Measurements from ENCODE around the gene ZBED5. TPM values are rescaled to one million over a fixed set of nuclear protein-coding genes. Genes with fewer than 3 reads are reported as not detected.

Gene ZBED5
- polyA plus RNA-seq, 6 donors from 2014 or later, result 17.1 to 46.3 (median 35.0) TPM

DNA sequence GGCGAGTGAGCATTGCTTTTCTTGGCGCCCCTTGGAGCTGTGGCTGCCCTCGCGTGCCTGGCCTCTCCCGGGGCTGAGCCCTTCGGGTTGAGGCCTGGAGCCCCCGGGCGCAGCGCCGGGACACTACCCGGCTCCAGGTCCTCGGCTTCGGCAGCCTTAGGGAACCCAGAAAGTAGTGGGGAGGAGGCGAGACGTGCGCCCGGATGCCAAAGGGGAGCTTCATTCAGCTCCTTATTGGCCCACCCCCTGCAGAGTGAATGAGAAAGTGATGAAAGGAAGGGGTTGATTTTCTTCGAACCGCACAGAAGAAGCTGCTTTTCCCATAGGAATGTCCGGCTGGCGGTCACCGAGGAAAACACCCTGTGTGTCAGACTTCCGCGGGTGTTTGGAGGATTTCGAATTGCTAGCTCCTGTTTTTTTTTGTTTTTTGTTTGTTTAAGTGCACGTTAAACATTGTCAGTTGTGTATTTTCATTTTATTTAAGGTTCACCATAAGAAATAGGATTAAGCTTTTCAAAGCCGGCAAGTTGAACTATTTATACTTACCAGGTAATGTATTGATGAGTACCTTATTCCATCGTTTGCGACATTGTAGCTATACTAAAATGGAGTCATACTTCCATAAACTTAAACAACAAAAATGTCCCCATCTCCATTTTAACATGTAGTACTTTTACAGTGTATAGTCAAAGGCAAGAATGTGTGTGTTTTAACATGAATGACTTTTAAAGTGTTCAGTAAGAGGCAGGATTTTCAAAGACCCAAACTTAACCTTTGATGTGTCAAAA lies 48.3 kb downstream of the ZBED5 start:
- Mint-ChIP-seq H3K4me3 (peak overlapping the region; percentile 93 to 99 (median 98)), H3K36me3 (peaks cover 4 to 19% of the 10 kb centered on the region in 2 donors), H3K9me3 (no peaks in the 10 kb centered on the region), H3K27ac (peak overlapping the region; percentile 97 to 99 (median 98)), H3K27me3 (no peaks in the 10 kb centered on the region), H3K4me1 (peaks cover 22 to 32% (median 29%) of the 10 kb centered on the region in 3 donors)
- DNase-seq (no peak), ATAC-seq (ENCODE audit: low read depth in 2 of 2) (peak; percentile 6 to 7)

DNA sequence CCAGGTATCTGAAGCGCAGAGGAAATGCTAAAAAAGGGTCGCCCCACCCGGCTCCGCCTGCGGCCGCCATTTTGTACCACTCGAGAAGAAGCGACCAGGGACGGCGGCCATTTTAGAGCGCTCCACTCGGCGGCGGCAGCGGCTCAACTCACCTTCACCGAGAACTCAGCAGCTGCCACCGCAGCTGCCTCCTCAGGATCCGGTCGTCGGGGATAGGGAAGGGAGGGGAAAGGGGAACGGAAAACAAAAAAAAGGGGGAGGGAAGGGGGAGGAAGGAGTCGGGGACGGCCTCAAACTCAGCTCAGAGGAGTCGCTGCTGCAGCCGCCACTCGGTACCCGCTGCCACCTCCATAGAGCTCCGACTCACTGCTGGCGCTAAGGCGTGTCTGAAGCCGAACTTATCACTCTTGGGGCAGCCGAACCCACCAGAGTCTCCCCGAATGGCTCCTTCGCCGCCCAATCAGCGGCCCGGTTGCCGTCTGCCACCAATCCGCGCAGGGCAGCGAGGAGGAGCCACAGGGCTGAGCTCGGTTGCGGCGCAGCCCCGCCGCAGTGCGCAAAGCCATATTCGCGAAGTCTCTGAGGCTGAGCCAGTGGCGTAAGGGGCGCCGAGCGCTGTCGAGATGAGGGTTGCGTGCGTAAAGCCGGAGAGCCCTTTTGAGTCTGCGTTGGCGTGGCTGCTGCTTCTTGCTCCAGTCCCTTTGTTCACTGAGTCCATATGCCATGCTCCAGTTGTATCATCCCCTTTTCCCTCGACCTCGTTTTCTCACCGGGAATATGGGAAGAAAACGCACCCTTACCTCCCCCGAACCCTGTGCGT lies 49.1 kb downstream of the ZBED5 start, which contains the start of gene EIF4G2:
Gene EIF4G2, minus strand, starts transcription at position 374 of the 820 bp plus-strand sequence.
- Mint-ChIP-seq H3K4me1 (peaks cover 25 to 40% (median 30%) of the 10 kb centered on the region in 3 donors), H3K36me3 (peaks cover 12 to 23% of the 10 kb centered on the region in 2 donors), H3K27ac (peak within 1 kb of the TSS; percentile 97 to 99 (median 98)), H3K4me3 (peak within 1 kb of the TSS; percentile 93 to 99 (median 98)), H3K9me3 (no peaks in the 10 kb centered on the region), H3K27me3 (no peaks in the 10 kb centered on the region)
- ATAC-seq (ENCODE audit: low read depth in 2 of 2), result peak; percentile 89 to 90
- peak; percentile 98 for DNase-seq

DNA sequence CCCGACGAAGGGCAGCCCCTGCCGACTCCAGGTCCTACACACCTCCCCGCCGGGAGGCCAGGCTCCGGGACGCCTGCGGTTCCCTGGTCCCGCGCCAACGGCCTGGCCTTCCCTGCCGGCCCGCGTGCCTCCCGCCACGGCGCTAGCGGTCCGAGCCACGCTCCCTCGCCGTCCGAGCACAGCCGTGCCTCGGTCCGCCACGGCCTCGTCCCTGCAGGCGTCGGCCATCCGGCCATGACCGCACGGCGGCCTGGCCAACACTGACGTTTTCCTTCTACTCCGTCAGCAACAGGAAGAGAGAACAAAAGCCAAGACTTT lies 49.7 kb downstream of the ZBED5 start:
- no peaks in the 10 kb centered on the region for H3K27me3 Mint-ChIP-seq
- H3K4me1 Mint-ChIP-seq, result peaks cover 30 to 46% (median 30%) of the 10 kb centered on the region in 3 donors
- ATAC-seq (ENCODE audit: low read depth in 2 of 2), result peak; percentile 0
- H3K27ac Mint-ChIP-seq, result peak overlapping the region; percentile 97 to 99 (median 98)
- DNase-seq, result no peak
- peaks cover 18 to 28% of the 10 kb centered on the region in 2 donors for H3K36me3 Mint-ChIP-seq
- peak overlapping the region; percentile 93 to 99 (median 98) for H3K4me3 Mint-ChIP-seq
- H3K9me3 Mint-ChIP-seq, result no peaks in the 10 kb centered on the region

DNA sequence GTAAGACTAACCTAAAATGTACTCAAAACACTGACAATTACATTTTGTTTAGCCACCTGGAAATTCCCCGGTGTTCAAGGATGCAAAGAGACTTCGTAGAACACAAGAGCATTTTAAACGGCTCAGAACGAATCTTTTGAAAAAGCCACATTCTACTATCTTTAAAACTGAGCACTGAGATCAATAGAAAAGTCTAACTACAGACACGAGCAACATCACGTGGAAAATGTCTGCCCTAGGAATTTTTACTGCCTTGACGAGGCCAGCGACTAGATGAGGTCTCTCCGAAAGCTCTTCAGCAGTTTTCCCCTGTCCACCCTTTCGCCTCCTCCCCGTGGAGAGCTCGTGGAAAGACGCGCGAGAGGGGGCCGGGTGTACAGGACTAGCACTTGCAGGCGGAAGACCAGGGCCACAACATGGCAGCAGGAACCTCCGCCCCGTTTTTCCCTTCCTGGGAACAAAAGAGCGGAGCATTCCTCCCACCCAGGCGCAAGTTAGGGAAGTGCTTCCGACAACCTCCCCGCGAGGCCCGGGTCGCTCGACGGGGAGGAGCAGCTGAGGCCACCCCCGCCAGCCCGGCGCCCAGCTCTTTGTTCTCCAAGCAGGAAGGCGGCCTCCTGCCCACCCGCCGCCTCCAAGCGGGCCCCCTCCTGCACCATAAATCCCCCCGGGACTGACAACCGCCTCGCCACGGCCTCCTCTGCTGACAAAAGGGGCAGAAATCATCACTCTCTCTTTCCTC lies 50.2 kb downstream of the ZBED5 start:
- Mint-ChIP-seq H3K9me3 (no peaks in the 10 kb centered on the region), H3K4me3 (peak overlapping the region; percentile 93 to 99 (median 98)), H3K27me3 (no peaks in the 10 kb centered on the region), H3K4me1 (peaks cover 30 to 47% (median 30%) of the 10 kb centered on the region in 3 donors), H3K27ac (peak overlapping the region; percentile 97 to 99 (median 98)), H3K36me3 (peaks cover 19 to 28% of the 10 kb centered on the region in 2 donors)
- ATAC-seq (ENCODE audit: low read depth in 2 of 2) (no peak), DNase-seq (peak; percentile 50)

DNA sequence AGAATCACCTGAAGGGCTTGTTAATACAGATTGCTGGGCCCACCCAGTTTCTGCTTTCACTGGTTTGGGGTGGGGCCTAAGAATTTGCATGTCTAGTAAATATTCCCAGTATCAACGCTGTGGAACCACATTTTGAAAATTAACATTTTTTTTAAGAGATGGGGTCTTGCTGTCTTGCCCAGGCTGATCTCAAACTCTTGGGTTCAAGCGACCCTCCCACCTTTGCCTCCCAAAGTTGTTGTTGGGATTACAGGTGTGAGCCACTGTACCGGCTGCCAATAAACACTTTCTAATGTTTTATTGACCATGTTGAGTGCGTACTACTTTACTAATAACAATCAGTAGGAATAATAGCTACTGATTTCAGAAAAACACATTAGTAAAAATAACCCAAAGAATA lies 51.6 kb downstream of the ZBED5 start:
- Mint-ChIP-seq H3K27ac (peak overlapping the region in 3 of 6 donors; percentile 72 to 99 (median 97)), H3K36me3 (peaks cover 27 to 39% of the 10 kb centered on the region in 2 donors), H3K4me1 (peaks cover 30 to 52% (median 35%) of the 10 kb centered on the region in 3 donors), H3K27me3 (no peaks in the 10 kb centered on the region), H3K9me3 (no peaks in the 10 kb centered on the region), H3K4me3 (peak overlapping the region in 6 of 8 donors; percentile 93 to 99 (median 98))
- DNase-seq (no peak), ATAC-seq (ENCODE audit: low read depth in 2 of 2) (no peak)

DNA sequence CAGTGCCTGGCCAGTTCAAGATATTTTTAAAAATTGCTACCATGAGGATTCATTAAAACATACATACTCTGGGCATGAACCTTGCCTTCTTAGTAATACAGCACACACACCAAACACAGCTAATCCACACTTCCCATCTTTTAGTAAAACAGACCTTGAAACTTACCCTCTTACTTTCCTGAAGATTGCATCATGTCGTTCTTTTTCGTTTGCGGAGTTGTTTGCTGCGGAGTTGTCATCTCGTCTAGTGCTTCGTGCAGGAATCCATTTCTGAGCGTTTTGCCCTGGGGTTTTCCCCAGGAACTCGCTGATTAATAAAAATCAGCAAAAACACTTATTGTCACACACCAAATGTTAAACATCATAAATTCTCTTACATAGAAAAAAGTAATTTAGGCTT lies 52.1 kb downstream of the ZBED5 start:
- no peak for DNase-seq
- peak overlapping the region in 5 of 8 donors; percentile 5 to 98 (median 32) for H3K4me3 Mint-ChIP-seq
- no peaks in the 10 kb centered on the region for H3K9me3 Mint-ChIP-seq
- H3K27ac Mint-ChIP-seq, result peak overlapping the region in 4 of 6 donors; percentile 34 to 97 (median 78)
- peaks cover 30 to 44% of the 10 kb centered on the region in 2 donors for H3K36me3 Mint-ChIP-seq
- peaks cover 30 to 54% (median 36%) of the 10 kb centered on the region in 3 donors for H3K4me1 Mint-ChIP-seq
- ATAC-seq (ENCODE audit: low read depth in 2 of 2), result no peak
- no peaks in the 10 kb centered on the region for H3K27me3 Mint-ChIP-seq

DNA sequence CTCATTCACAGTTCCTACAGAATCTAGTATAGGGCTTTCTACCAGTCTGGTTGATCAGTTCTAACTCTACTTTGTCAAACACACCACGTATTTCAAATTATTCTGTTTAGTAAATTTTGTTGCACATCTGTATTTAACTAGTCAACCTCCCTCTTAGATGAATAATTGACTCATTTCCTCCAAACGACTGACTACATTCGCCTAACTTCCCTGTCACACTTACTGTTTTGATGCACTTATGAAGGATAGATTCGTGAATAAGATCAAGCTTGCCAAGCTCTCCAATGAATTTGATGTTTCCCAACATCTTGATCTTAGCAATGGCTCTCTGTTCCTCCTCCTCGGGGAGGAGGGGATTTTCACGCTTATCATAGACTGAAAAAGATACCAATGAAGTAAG lies 54.2 kb downstream of the ZBED5 start:
- Mint-ChIP-seq H3K9me3 (no peaks in the 10 kb centered on the region), H3K27me3 (no peaks in the 10 kb centered on the region), H3K4me1 (peaks cover 24 to 41% (median 27%) of the 10 kb centered on the region in 3 donors), H3K27ac (peak overlapping the region in 2 of 6 donors; percentile 12 to 24), H3K36me3 (peaks cover 47 to 62% of the 10 kb centered on the region in 2 donors), H3K4me3 (peak overlapping the region in 2 of 8 donors; percentile 13 to 35)
- DNase-seq, result no peak
- no peak for ATAC-seq (ENCODE audit: low read depth in 2 of 2)

Other genes with a start within 250 kb of the ZBED5 start
- gene IRAG1, start 164.3 kb downstream of the ZBED5 start, polyA plus RNA-seq (ENCODE audit: low read depth in 6 of 6), result 1 to 10 TPM in 2 of 6 donors, under 1 TPM in 4; 0.57 to 1.0 (median 0.78) TPM
- gene CTR9, start 106.8 kb downstream of the ZBED5 start, polyA plus RNA-seq (ENCODE audit: low read depth in 6 of 6), result 10 to 100 TPM; 29.0 to 67.9 (median 59.0) TPM
- 100 to 1,000 TPM; 536 to 677 (median 589) TPM for gene EIF4G2, start 49.1 kb downstream of the ZBED5 start, polyA plus RNA-seq (ENCODE audit: low read depth in 6 of 6)

All from naive B cell (primary cell).